T-helper 1 cell (primary cell): Measurements from ENCODE around the gene YAP1.
"Not testable (repeated sequence)": the region's sequence is repeated elsewhere in the genome, so short reads cannot be mapped to it uniquely, and the experiment has no call there.

Experiments
- DNase-seq, 5 donors: peaks; one replicate each; pipeline ENCODE4 v3.0.0-alpha.2; 2012 to 2020

The YAP1 gene

GRCh38 chr11:102244681-102245409 lies 134.6 kb downstream of the YAP1 start:
- no peak for DNase-seq

- no peak for DNase-seq
These were observed 141.2 kb downstream of the YAP1 start for GRCh38 chr11:102251423-102251822.

GRCh38 chr11:102252339-102252891 lies 142.2 kb downstream of the YAP1 start:
- DNase-seq, result no peak

- DNase-seq, result no peak
These were observed 142.9 kb downstream of the YAP1 start for GRCh38 chr11:102253020-102253715.

- DNase-seq, result no peak
These were observed 143.8 kb downstream of the YAP1 start for GRCh38 chr11:102254047-102254446.

GRCh38 chr11:102256251-102256650 lies 146.0 kb downstream of the YAP1 start:
- no peak for DNase-seq

GRCh38 chr11:102260241-102260640 lies 150.0 kb downstream of the YAP1 start:
- no peak for DNase-seq

GRCh38 chr11:102263379-102264003 lies 153.2 kb downstream of the YAP1 start:
- DNase-seq, result no peak

- not testable (repeated sequence) for DNase-seq
These were observed 154.5 kb downstream of the YAP1 start for GRCh38 chr11:102264704-102265103.

- DNase-seq, result no peak
These were observed 155.9 kb downstream of the YAP1 start for GRCh38 chr11:102266099-102266498.

- DNase-seq, result no peak
These were observed 157.4 kb downstream of the YAP1 start for GRCh38 chr11:102267609-102268008.

- peak; percentile 76 to 82 (median 81) for DNase-seq
These were observed 158.1 kb downstream of the YAP1 start for GRCh38 chr11:102268083-102268984.

- DNase-seq, result no peak
These were observed 158.8 kb downstream of the YAP1 start for GRCh38 chr11:102268985-102269470.

GRCh38 chr11:102269927-102270326 lies 159.7 kb downstream of the YAP1 start:
- no peak for DNase-seq

GRCh38 chr11:102272047-102272824 lies 162.0 kb downstream of the YAP1 start:
- DNase-seq, result no peak

- DNase-seq, result no peak
These were observed 164.4 kb downstream of the YAP1 start for GRCh38 chr11:102274628-102275027.

- no peak for DNase-seq
These were observed 166.1 kb downstream of the YAP1 start for GRCh38 chr11:102276362-102276761.

GRCh38 chr11:102276783-102277182 lies 166.5 kb downstream of the YAP1 start:
- no peak for DNase-seq

GRCh38 chr11:102279641-102280170 lies 169.5 kb downstream of the YAP1 start:
- DNase-seq, result peak in 1 of 5 donors; percentile 57

GRCh38 chr11:102280245-102280833 lies 170.1 kb downstream of the YAP1 start:
- no peak for DNase-seq
